H4 (cell line): ENCODE data around the gene NAPG. TPM values are rescaled to one million over a fixed set of nuclear protein-coding genes. Genes with fewer than 3 reads are reported as not detected.
"Not testable (repeated sequence)": the region's sequence is repeated elsewhere in the genome, so short reads cannot be mapped to it uniquely, and the experiment has no call there.

ENCODE experiments used
- DNase-seq: peaks from one replicate; pipeline ENCODE4 v3.0.0-alpha.2; 2015; ENCODE audit warnings: low spot score
- total RNA-seq: library from RNA; depleted of rRNA; stranded (reverse); fragments of >200 nt; shearing (Covaris generic); gene quantifications from 2 replicates; pipeline ENCODE4 v1.2.3, GENCODE V29; 2014; rRNA removed

NAPG gene
- total RNA-seq, 1 experiment from 2014 or later = 26.6 TPM

DNA sequence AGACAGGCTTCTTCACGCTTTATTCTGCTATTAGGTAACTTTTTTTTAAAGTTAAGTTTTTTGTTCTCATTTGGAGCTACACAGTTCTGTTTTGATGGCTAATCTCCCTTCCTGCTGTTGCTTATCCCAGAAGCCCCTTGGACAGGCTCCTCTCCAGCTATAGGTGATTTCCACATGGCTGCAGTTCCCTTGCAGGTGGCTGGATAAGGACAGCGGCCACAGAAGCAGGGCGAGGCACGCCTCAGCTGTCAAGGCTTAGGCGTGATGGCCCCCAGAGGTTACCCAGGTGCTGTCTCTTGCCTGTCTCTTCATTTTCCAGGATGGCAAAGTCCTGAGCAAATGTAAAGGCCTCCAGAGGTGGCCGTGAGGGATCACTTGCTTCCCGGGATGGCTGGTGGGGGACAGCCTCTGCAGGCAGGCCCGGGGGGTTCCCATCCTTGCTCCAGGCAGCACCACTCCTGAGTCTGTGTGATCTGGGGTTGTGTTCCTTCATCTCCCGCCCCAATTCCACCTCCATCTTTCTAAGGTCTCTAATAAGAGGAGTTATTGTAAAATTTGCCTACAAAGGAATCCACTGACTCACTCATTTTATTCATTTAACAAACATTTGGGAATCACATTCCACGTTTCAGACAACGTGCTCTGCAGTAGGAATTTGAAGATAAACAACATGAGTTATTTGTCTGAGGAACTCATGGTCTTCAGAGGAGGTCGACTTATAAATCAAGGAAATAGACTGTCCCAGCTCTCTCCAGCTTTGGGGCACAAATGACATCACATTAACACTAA lies 53.4 kb downstream of the NAPG start:
- no peak for DNase-seq

DNA sequence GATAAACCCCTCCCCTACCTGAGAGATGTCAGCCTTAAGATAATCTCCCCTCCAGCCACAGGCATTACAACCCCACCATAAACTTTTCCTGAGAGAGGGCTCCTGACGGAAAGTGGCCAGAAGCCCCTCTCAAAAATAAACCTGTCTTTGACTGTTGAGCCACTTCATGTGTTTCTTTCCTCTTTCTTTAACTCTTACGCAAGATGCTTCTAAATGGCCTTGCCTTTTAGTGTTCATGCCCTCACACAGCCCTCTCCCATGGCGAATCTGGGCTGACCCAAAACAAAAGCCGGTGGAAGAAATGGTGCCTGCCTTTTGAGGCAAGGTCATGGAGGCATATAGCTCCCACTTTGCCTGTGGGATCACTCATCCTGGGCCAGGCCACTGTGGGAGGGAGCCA lies 54.4 kb downstream of the NAPG start:
- DNase-seq = no peak

DNA sequence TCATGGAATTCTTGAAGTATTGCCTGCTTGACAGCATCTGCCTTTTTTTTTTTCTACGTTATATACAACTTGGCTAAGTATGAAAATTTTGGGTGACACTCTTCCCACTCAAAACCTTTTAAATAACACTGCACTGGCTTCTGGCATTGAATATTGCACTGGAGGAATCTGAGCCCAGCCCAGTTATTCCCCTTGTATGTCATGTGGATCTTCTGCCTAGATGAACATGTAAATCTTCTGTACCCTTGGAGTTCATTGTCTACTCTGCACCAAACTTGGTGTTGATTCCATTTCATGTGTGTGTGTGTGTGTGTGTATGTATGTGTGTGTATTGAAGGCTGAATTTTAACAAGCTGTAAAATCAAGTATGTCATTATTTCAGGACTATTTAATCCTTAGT lies 59.4 kb downstream of the NAPG start:
- DNase-seq = no peak

DNA sequence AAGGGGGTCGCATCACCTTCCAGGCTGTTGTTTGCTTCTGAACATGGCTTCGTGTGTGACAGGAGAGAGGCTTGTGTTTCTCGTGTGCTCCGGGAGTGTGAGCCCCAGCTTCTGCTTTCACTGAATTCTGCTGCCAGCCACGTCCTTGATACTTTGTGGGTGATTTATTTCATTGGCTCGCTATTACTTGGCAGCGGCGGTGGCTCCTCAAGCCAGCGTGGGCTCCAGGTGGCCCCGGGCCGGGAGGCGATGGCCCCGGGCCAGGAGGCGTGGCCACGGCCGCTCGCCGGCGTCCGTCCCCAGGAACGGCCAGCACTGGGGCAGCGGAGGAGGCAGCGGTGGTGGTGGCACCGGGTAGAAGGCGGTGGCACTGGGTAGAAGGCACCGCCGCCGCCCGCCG lies 63.1 kb downstream of the NAPG start:
- DNase-seq = no peak

DNA sequence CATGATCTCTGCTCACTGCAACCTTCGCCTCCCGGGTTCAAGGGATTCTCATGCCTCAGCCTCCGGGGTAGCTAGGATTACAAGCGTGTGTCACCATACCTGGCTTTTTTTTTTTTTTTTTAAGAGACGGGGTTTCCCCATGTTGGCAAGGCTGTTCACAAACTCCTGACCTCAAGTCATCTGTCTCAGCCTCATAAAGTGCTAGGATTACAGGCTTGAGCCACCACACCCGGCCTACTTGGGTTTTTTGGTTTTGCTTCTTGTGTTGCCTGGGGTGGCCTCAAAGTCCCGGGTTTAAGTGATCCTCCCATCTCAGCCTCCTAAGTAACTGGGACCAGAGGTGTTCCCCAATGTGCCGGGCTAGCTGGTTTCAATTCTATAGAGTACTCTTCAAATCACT lies 64.6 kb downstream of the NAPG start:
- no peak for DNase-seq

GRCh38 chr18:10591896-10592295 lies 66.1 kb downstream of the NAPG start:
- no peak for DNase-seq

GRCh38 chr18:10593366-10594022 lies 67.7 kb downstream of the NAPG start:
- not testable (repeated sequence) for DNase-seq

- not testable (repeated sequence) for DNase-seq
These were observed 70.1 kb downstream of the NAPG start for GRCh38 chr18:10595917-10596316.

DNA sequence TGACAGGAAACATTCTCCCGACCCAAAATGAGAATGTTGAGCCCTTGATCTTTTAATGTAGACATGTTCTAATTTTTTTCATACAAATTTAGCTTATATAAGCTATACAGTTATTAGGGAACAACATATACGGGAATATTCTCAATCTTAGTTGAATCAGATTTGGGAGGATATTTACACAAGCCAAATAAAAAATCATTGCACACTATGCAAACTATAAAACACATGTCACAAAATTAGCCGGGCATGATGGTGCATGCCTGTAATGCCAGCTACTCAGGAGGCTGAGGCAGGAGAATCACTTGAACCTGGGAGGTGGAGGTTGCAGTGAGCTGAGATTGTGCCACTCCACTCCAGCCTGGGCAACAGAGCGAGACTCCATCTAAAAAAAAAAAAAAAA lies 71.9 kb downstream of the NAPG start:
- DNase-seq = not testable (repeated sequence)

DNA sequence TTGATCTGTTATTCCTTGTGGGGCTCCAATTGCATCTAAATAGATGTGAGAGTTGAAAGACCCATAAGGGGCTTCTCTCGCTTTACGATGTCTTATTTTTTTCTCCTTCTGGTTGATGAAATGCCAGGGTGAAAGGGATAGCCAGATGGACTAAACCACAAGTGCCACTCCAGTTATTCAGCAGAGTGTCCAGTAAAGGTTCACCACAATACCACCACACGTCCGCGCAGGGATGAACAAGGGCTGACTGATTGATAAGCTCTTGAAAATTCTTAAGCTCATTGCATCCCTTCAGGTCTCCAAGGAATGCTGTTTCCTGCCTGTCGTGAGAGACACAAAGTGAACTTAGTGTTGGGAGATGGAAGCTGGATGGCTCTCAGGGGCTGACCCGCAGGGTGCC lies 74.9 kb downstream of the NAPG start:
- not testable (repeated sequence) for DNase-seq

Other genes starting within 250 kb of the NAPG start
- gene APCDD1, start 71.4 kb upstream of the NAPG start, total RNA-seq = 1.5 and 5.3 TPM in 2 replicates